GM12891 (cell line): ENCODE results near the gene RER1.

Experiments used
- PAX5 ChIP-seq: IDR thresholded peaks from 2 replicates; pipeline ENCODE4 v1.6.1; 2011; ENCODE audit warnings: low read length, moderate library complexity, mild to moderate bottlenecking; ENCODE audit not compliant: insufficient read depth, severe bottlenecking
- POLR2A ChIP-seq: IDR thresholded peaks from 2 replicates; pipeline ENCODE4 v1.6.1; 2011; ENCODE audit warnings: low read depth, low read length, control low read depth
- POLR2AphosphoS5 ChIP-seq: IDR thresholded peaks from 2 replicates; pipeline ENCODE4 v1.6.1; 2011; ENCODE audit warnings: low read depth, low read length, control low read depth
- POU2F2 ChIP-seq: IDR thresholded peaks from 2 replicates; pipeline ENCODE4 v1.6.1; 2011; ENCODE audit warnings: low read depth, mild to moderate bottlenecking, control low read depth, low read length, moderate library complexity
- SPI1 ChIP-seq: IDR thresholded peaks from 2 replicates; pipeline ENCODE4 v1.6.1; 2011; ENCODE audit warnings: low read depth, low read length, control low read depth
- TAF1 ChIP-seq: IDR thresholded peaks from 2 replicates; pipeline ENCODE4 v1.6.1; 2011; ENCODE audit warnings: low read depth, low read length, control low read depth

DNA sequence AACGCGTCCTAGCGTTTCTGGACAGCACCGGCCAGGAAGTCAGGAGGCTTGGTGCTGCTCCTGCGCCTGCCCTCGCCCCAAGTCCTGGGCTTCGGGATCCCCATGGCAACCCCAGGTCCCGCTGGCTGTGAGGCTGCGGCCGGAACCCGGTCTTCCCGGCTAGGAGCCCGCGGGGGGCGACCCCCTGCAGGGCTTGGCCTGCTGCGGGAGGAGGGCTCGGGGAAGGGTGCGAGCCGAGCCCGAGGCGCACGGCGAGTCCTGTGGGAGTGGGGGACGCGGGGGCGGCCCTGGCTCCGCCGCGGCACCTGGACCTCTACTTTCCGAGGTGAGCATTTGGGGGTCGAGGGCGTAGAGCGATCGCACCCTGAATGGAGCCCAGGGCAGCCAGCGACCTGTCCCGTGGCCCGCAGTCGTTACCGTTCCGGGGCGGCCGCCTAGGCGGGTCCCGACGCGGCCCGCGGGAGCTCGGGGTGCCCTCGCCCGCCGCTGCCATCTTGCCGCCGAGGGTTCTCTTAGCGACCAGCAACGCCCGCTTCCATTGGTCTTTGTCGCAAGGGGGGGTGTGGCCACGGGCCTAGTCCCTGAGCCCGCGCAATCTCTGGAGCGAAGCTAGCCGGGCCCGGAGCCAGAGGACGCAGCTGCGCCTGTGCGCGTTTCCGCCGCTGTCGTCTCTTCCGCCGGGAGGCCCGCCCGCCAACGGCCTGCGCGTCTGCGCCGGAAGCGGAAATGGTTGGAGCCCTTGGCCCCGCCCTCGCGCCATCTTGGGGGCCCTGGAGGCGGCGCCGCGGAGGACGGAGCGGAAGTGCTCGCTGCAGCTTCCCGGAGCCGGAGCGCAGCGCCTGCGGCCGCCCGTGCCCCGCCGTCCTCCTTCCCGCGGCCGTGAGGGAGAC lies at the start of gene RER1, which contains the start of gene MORN1:
- peak; percentile 84 for TF ChIP-seq POLR2A
- peak; percentile 58; the same call in 1 of the 2 replicates for TF ChIP-seq TAF1
- TF ChIP-seq POLR2AphosphoS5, result peak; percentile 69; the same call in 1 of the 2 replicates
- peak; percentile 80 for TF ChIP-seq SPI1
- TF ChIP-seq POU2F2, result 0 out of 2 replicates have a peak, but pooled peaks have one; percentile 23
- TF ChIP-seq PAX5, result no peak
